HG02938 (cell line): ENCODE results near the gene TARBP2.
"Not testable (repeated sequence)": the region's sequence is repeated elsewhere in the genome, so short reads cannot be mapped to it uniquely, and the experiment has no call there.

Experiments used
- ATAC-seq: cut with Tn5 transposase; IDR thresholded peaks from one replicate; pipeline ENCODE4 v1.9.1; 2021; ENCODE audit warnings: mild to moderate bottlenecking, moderate library complexity; ENCODE audit not compliant: unreplicated experiment

TARBP2 gene

GRCh38 chr12:53474077-53474476 is 27.0 kb upstream of the TARBP2 start:
- ATAC-seq: no peak

- no peak for ATAC-seq
These were observed 26.3 kb upstream of the TARBP2 start for GRCh38 chr12:53474819-53475218.

GRCh38 chr12:53476769-53477209 is 24.3 kb upstream of the TARBP2 start:
- ATAC-seq: no peak

DNA sequence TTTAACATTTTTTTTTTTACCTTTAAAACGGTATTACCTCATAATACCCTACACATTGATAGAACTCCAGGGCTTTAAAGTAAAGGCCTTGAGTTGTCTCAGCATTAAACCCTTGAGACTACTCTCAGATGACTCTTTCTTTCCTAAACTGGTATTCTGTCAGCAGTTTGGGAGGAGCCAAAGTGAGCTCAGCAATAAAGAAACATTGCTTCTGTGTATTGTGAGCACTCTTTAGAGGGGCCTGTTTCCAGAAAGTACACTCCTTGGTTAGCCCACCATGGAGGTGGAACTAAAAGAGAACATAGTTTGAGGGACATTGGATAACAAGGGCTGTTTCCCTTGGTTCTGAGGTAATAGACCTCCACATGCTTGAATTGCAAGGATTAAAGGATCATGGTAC is 22.2 kb upstream of the TARBP2 start:
- ATAC-seq: no peak

DNA sequence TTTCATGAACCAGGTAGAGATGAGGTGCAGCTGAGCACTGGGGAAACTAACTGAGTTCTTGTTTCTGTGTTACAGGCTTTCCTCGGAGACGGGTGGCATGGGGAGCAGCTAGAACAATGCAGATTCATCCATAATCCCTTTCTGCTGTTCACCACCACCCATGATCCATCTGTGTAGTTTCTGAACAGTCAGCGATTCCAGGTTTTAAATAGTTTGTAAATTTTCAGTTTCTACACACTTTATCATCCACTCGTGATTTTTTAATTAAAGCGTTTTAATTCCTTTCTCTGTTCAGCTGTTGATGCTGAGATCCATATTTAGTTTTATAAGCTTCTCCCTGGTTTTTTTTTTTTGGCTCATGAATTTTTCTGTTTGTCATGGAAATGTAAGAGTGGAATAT is 21.8 kb upstream of the TARBP2 start:
- ATAC-seq: no peak

DNA sequence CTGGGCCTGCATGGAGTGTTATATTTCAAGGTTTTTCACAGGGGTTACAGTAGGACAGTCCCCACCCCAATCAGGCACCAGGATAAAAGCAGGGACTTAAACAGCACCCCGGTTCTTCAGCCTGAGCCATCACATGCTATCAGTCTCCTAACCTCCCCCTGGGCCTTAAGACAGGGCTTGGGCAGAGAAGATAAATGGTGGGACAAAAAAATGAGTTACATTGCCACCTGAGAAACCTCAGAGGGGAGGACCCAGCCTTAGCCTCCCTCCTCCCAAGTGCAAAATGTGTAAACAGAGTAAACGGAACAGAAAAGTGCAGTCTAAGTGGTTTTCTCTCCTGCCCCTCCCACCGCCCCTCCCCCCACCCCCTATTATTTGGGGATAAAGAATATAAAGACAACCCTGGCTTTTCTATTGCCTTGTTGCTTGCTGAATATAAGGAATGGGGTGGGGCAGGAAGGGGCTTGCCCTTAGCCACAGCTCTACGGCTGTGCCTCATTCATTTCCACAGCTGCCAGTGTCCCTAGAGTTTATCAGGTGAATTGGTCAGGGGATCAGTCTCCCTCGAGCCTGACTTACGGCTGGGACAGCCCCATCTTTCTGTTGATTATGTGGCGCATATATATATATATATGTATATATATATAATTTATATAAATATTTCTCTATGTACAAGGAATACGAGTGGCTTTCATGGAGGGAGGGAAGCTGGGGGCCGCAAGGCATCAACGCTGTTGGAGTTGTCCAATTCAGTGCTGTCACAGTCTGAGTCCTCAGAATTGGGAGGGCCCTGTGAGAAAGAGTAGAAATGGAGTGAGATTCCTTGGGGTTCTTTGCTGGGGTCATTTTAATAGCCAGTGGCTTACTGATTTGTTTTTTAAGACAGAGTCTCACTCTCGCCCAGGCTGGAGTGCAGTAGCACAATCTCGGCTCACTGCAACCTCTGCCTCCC is 20.3 kb upstream of the TARBP2 start:
- no peak for ATAC-seq

DNA sequence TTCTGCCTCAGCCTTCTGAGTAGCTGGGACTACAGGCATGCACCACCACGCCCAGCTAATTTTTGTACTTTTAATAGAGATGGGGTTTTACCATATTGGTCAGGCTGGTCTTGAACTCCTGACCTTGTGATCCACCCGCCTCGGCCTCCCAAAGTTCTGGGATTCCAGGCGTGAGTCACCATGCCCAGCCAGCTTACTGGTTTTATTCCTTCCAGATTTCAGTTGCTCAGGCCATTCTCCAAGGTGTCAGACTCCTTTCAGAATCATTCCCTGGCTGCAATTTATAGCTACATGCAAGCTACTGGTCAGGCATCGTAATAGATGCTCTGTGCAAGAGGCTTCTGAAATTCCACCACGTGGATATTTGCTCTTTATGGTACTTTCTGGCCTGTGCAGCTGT is 19.6 kb upstream of the TARBP2 start:
- ATAC-seq: not testable (repeated sequence)

DNA sequence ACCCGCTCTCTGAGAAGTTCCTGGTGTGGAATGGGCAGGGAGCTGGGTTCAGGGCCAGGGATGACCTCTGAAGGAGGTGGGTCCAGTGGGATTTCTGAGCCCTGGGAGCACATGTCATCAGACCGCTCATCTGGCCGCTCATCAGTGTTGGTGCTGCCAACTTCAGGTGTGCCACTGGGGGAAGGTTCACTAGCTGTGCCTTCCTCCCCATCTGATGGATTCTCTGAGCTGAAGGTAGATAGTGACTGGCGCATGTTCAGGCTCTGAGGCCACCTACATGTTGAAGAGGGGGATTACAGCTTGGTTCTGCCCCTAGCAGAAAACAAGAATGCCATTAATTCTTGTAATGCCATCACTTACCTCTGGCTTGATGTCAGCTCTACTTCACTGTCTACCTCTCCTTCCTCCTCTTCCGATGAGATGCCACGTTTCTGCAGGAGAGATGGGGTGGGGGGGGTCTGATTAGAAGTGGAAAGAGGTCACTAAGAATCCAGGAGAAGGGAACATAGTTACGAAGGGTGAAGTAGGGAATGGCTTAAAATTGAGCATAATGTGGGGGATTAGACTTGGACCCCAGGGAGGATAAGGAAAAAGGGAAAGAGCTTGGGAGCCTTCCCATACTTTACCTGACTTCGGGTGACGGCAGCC is 19.0 kb upstream of the TARBP2 start:
- no peak for ATAC-seq

DNA sequence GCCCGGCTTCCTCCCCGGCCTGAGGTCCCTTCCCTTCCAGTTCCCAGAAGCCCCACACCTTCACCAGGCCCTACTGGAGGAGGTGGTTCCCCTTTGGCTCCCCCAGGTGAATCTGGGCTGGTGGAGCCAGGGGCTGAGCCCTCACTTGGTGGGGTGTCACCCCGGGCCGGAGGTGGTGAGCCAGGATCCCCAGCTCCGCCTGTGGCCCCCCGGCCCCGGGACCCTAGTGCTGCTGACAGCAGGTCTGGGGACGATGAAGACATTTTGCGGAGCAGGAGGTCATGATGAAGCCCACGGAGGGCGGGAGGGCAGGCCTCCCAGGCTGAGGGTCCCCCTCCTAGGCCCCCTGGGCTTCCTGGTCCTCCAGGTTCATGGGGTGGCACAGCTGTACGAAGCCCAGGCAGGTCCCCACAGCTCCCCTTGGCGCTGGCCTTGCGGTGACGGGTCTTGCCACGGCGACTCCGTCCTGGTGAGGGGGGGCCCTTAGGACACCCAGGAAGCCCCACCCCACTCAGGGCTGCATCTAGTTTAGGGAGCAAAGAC is 18.4 kb upstream of the TARBP2 start:
- no peak for ATAC-seq

GRCh38 chr12:53483225-53483978 is 17.7 kb upstream of the TARBP2 start:
- no peak for ATAC-seq

DNA sequence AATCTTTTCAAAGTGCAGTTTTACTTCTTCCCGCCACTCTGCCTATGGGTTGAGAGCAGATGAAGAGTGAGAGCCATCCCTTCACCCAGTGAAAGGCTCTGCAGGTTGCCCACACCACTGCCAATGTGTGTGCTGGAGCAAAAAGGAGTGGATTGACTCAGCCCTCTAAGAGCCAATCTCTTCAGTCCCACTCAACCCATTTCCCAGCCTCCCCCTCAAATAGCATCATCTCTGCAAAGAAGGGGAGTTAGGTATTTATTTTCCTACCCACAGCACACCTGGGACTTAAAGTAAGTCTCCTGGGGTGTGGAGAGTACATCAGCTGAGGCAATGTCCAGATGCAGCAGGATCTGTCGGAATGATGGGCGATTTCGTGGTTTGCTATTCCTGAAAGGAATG is 17.1 kb upstream of the TARBP2 start:
- ATAC-seq: no peak

- ATAC-seq: no peak
These were observed 16.2 kb upstream of the TARBP2 start for GRCh38 chr12:53484686-53485575.

DNA sequence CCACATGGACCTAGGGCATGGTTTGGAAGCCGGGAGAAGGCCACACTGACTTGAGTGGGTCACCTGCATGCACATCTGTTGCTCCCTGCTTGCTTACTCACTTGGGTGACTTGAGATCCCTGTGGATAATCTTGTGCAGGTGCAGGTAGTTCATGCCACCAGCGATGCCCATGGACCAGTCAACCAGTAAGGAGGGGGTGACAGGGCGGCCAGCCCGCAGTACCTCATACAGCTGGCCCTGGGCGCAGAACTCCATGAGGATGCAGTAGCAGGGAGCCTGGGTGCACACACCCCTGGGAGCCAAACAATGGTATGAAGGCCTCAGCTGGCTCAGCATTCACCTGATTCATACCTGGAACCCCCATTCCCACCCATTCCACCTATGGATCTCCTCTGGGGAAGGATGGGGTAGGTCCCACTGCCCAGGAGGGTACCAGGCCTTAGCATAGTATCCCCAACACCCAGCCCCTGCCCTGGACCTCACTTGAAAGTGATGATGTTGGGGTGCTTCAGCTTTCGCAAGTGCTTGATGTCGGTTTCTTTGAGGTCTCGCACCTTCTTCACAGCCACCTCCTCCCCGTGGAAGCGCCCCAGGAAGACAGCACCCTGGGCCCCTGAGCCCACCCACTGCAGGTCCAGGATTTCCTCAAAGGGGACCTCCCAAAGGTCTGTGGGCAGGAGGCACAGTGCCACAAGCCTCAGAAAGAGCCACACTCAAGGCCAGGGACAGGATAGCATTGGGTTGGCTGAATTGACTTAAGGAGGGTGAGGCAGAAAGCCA is 14.9 kb upstream of the TARBP2 start:
- no peak for ATAC-seq

DNA sequence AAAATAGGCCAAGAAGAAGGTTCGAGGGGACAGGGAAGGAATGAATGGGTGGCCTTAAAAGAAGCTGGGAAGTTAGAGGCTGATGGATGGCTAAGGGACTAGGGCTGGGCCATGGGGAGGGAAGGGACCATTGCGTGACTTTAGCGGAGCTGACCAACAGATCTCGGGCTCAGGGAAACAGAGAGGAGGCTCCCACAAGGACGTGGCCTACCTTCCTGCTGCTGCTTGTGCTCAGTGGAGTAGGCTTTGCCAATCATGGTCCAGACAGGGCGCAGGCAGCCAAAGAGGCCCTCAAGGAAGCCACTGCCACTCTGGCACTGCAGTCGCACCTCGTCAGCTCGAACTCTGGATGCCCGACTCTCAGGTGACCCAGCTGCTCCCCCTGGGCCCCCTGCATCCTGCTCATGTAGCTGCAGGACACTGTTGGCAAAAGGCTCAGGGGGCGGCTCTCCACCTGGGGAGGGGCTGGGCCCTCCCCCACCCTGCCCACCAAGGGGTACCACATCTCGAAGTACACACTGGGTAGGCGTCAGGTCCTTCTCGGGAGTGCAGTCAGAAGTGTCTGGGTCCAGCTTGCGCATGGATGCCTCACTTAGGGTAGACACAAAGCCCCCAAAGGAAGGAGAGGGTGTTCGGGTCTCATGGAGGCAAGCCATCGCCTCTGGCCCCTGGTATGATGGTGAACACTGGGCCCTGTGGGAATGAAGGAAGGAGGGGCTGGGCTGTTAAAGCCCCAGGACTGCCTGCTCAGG is 14.2 kb upstream of the TARBP2 start:
- no peak for ATAC-seq

- ATAC-seq: no peak
These were observed 11.7 kb upstream of the TARBP2 start for GRCh38 chr12:53489242-53489864.

- no peak for ATAC-seq
These were observed 8.9 kb upstream of the TARBP2 start for GRCh38 chr12:53492188-53492587.

DNA sequence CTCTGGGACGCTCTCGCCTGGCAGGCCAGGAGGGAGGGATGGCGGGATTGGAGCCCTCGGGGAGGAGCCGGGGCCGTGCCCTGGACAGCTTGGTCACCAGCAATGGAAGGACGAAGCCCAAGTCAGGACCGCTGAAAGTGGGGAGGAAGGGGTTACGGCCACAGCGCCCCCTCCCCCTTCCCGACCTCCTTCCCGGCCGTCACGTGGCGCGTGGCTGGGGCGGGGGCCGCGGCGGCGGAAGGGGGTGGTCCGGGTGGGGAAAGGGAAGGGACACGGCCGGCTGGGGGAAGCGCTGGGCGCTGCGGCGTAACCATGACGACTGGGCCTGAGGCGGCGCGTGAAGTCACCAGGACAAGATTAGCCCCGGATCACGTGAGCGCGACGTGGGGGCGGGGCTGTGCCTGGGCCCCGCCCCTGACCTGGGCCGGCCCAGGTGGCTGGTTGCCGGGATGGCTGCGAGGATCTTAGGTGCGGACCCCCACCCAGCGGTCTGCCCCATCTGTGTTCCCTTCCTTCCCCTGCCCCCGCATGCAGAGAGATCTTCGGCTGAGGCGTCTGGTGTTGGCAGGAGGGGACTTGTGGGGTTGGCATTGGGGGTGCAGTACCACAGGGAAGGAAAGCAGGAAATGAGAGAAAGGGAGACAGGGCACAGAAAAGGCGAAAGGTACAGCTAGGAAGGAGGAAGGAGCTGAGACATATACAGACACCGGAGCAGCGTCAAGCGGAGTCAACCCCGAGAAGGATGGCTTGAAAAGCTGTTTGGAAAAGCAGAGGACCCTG is 8.1 kb upstream of the TARBP2 start:
- ATAC-seq: peak; percentile 91
